HG03108 (cell line): ENCODE results near the gene TMEM26.

ENCODE experiments used
- ATAC-seq: cut with Tn5 transposase; IDR thresholded peaks from one replicate; pipeline ENCODE4 v1.9.1; 2021; ENCODE audit warnings: moderate library complexity; ENCODE audit not compliant: unreplicated experiment

The TMEM26 gene

DNA sequence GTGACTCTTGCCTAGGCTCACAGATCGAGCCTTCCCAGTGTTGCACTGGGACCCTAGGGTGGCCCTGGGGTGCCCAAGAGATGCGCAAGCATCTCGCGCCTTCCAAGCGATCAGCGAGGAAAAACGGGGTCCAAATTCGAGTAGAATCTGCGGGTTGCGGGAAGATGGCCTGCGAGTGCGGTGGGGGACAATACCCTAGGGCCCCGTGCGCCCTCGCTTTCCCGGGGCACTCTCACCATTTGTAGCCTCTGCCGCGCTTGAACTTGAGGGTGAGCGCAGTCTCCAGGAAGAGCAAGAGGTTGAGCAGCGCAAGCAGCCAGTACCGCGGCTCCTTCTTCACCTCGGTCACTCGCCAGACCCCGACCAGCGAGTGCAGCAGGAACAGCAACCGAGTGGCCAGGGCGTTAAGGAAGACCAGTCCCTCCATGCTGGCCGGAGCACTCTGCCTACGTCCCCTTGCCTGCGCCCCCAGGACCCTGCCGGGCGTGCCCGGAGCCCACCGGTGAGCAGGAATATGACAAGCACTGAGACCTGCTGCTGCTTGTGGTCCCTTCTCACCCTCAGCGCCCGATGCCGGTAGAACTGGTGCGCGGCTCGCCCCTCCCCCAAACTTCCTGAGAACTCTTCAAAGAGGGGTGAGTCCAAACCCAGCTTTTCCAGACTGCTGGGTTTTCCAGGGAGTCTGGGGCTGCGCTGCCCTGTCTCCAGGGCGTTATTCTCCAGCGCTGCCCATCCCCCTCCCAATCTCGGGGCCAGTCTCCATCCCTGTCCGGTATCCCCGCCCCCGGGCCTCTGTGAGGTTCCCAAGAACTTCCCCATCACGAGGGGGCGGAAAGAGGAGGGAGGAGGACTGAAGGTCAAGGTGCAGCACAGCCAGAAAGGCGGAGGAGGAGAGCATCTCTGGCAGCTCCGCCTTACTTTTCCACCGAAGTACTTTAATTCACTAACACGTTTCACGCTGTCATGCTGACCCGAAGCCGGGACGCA, at the start of gene TMEM26:
TSS of gene TMEM26 (minus strand) at position 727 of the 987 bp plus-strand sequence. CDS start at position 427, 300 bp downstream.
- ATAC-seq: no peak

GRCh38 chr10:61500460-61500859, 47.3 kb upstream of the TMEM26 start:
- ATAC-seq: no peak

GRCh38 chr10:61492364-61492995, 39.3 kb upstream of the TMEM26 start:
- no peak for ATAC-seq

DNA sequence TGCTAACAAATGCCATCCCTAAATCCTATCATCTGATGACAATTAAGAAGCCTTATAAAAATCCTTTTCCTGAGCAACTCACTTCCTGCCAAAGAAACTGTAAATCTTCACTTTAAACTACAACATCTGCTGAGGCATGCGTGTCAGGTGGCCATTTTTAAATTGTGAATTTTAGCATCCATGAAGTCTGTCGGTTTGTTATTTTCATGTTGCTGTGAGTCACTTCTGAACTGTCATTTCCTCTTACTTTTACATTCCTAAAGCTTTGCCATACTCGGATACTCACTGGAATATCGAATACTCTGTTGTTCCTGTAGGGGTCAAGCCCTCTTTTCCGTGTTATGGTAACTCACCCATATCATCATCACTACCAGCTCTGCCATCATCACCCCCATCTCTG, 34.3 kb upstream of the TMEM26 start:
- no peak for ATAC-seq

- ATAC-seq: no peak
These were observed 33.7 kb upstream of the TMEM26 start for GRCh38 chr10:61486738-61487396.

GRCh38 chr10:61486251-61486650, 33.1 kb upstream of the TMEM26 start:
- ATAC-seq: no peak

- no peak for ATAC-seq
These were observed 28.4 kb upstream of the TMEM26 start for GRCh38 chr10:61481597-61481996.

- ATAC-seq: no peak
These were observed 27.0 kb upstream of the TMEM26 start for GRCh38 chr10:61480208-61480607.

DNA sequence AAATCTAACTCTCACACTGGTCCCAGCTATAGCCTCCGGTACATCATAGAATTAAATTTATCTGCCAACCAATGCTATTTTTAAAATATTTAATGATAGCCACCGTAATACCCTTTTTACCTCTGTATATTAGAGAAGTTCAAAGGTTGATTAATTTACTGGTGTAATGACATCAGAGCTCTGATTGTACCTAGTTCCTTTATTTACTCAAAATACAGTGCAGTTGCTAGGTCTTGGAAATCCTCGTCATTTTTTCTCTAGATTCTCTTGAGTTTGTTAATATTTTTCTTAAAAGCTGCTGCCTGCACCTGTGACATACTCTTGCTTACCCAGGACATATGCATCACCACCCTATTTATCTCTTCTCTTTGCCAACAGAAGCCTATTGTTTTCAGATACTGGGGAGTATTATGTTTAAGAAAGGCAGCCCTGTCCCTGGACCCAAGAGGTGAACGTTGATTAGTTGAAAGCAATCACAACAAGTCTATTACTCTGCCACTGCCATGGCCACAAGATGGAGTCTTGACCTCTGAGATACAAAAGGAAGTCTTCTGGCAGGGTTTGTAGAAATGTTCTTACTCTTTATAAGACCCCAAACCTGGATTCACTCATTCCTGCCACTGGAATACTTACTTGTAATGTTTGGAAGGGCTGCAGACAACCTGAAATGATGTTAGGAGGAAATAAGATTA, 25.6 kb upstream of the TMEM26 start:
- ATAC-seq: no peak

- no peak for ATAC-seq
These were observed 24.3 kb upstream of the TMEM26 start for GRCh38 chr10:61477451-61477850.

DNA sequence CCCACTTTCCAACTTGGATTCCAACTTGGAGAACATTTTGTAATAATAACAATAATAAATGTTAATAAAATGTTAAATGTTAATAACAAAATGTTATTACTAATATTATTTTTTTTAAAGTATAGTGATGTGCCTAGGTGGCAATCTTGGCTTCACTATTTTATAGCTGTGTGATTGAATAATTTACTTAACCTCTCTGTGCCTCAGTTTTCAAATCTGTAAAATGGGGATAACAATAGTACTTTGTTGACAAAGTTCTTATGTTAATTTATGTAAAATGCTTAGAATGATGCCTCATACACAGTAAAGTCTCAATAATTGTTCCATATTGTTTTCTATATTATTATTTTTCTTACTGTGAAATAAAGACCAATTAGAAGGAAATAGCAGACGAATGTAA, 23.3 kb upstream of the TMEM26 start:
- no peak for ATAC-seq

- ATAC-seq: no peak
These were observed 22.3 kb upstream of the TMEM26 start for GRCh38 chr10:61475449-61475873.

- ATAC-seq: no peak
These were observed 19.0 kb upstream of the TMEM26 start for GRCh38 chr10:61472090-61472674.

- ATAC-seq: no peak
These were observed 18.3 kb upstream of the TMEM26 start for GRCh38 chr10:61471491-61471890.

- ATAC-seq: no peak
These were observed 17.6 kb upstream of the TMEM26 start for GRCh38 chr10:61470740-61471139.

DNA sequence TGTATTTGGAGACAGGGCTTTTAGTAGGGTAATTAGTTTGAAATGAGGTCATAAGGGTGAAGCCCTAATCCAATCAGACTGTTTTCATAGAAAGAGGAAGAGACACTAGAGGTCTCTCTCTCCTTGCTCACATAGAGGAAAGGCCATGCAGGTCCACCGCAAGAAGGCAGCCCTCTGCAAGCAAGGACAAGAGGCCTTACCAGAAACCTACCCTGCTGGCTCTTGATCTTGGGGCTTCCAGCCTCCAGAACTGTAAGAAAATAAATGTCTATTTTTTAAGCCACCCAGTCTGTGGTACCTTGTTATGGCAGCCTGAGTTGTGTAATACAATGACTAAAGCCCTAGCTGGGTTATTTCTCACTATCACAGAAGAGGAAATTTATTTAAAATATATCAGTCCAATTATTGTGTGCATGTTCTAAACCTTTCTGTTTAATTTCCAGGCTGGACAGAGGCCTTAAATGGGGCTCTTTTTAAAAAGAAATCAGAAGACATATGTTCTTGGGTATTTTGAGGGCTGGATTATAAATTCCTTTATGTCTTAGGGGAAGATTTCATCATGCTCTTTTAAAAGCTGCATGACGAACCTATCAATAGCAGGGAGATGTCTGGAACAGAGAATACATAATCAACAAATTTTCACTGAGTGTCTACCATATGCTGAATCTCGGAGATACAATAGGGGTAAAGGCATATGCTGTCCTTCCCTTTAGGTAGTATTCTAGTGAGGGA, 12.9 kb upstream of the TMEM26 start:
- no peak for ATAC-seq

DNA sequence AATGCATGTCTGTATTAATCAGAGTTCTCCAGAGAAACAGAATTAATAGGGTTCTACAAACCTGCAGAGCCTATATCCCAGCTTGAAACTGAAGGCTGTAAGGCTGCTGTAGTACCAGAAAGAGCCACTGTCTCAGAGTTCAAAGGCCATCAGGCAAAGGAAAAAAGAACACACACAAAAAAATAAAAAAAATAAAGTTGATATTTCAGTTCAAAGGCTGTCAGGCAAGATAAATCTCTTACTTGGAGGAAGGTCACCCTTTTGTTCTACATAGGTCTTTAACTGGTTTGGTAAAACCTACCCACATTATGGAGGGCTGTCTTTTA, 12.0 kb upstream of the TMEM26 start:
- no peak for ATAC-seq

DNA sequence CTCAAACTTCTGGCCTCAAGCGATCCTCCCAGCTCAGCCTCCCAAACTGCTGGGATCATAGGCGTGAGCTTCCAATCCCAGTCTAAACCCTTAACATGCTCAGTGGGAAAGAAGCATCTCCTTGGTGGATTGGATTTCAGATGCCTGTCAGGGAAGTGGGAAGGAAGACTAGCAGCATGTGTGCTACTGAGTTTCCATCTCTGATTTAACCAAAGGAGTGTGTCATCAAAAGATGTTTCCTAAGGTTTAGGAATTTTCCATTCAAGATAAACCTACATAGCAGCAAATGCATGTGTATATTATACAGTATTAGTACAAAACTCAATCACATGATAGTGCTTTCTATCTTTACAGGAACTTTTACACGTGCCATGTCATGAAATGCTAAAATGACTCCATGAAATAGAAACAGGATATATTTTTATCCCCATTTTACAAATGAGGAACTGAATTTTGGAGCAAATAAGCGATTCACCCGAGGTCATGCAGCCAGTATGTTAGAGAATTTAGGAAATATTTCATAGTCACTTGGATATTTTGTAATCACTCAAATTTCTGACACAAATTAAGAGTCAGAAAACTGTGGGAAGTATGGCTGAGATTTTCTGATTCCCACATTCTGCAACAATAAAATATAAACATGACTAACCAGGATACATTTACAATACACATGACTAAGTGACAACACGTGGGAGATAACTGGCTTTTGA, 11.4 kb upstream of the TMEM26 start:
- ATAC-seq: no peak
